Common myeloid progenitor, CD34-positive (primary cell): ENCODE measurements around the gene ATXN1.

Source experiments
- CTCF ChIA-PET: fragments of 350-600 bp; sonication (Branson Sonifier 250); formaldehyde crosslinking; loops from one replicate; lab custom pipeline; 2021; ENCODE audit warnings: antibody characterized with exemption; lab: Charles Lee
- POLR2A ChIA-PET: fragments of 350-600 bp; sonication (Branson Sonifier 250); formaldehyde crosslinking; loops from one replicate; lab custom pipeline; 2021; ENCODE audit warnings: antibody characterized with exemption; lab: Charles Lee
- DNase-seq, 3 donors: peaks; one replicate each; pipeline versions ENCODE4 v3.0.0 to v3.0.0-alpha.2; 2013
- H3K27ac ChIP-seq, 2 experiments: 1 replicate in 1 of 2; 2 replicates in 1 of 2; pipeline ENCODE4 v1.7.0; 2013; ENCODE audit warnings: inconsistent platforms in 2 of 2, low read length in 2 of 2, mild to moderate bottlenecking in 2 of 2, low read depth in 1 of 2, moderate library complexity in 1 of 2; ENCODE audit not compliant: severe bottlenecking in 2 of 2, insufficient read depth in 1 of 2, poor library complexity in 1 of 2
- H3K27me3 ChIP-seq, 5 experiments: replicated peaks in 2 of 5; 1 replicate in 3 of 5; 2 replicates in 2 of 5; pipeline versions ENCODE4 v1.6.1 to v1.7.0; 2013; ENCODE audit warnings: low read length in 4 of 5, mild to moderate bottlenecking in 2 of 5, moderate library complexity in 2 of 5, inconsistent platforms in 1 of 5; ENCODE audit not compliant: insufficient read depth in 5 of 5, control insufficient read depth in 4 of 5
- H3K36me3 ChIP-seq, 4 experiments: 1 replicate in 2 of 4; 2 replicates in 2 of 4; pipeline versions ENCODE4 v1.6.1 to v1.7.0; 2013; ENCODE audit warnings: low read length in 3 of 4, control low read depth in 1 of 4, mild to moderate bottlenecking in 1 of 4; ENCODE audit not compliant: control insufficient read depth in 4 of 4, insufficient read depth in 4 of 4
- H3K4me1 ChIP-seq, 4 experiments: 1 replicate in 3 of 4; 2 replicates in 1 of 4; pipeline versions ENCODE4 v1.6.1 to v1.7.1; 2013; ENCODE audit warnings: low read length in 3 of 4, mild to moderate bottlenecking in 3 of 4, control low read depth in 1 of 4, inconsistent platforms in 1 of 4, moderate library complexity in 1 of 4; ENCODE audit not compliant: control insufficient read depth in 4 of 4, insufficient read depth in 4 of 4; ENCODE audit errors: control extremely low read depth in 1 of 4
- H3K4me3 ChIP-seq, 7 experiments: 1 replicate in 4 of 7; 2 replicates in 3 of 7; pipeline versions ENCODE4 v1.5.1 to v1.7.0; 2013; ENCODE audit warnings: mild to moderate bottlenecking in 7 of 7, low read length in 6 of 7, moderate library complexity in 6 of 7, inconsistent platforms in 2 of 7, low read depth in 2 of 7, control low read depth in 1 of 7; ENCODE audit not compliant: insufficient read depth in 4 of 7, control insufficient read depth in 1 of 7; ENCODE audit errors: extremely low read depth in 1 of 7
- H3K9me3 ChIP-seq, 5 experiments: 1 replicate in 4 of 5; 2 replicates in 1 of 5; pipeline versions ENCODE4 v1.6.1 to v1.7.1; 2013; ENCODE audit warnings: low read length in 4 of 5, mild to moderate bottlenecking in 2 of 5, inconsistent platforms in 1 of 5, low read depth in 1 of 5, moderate library complexity in 1 of 5; ENCODE audit not compliant: control insufficient read depth in 4 of 5, insufficient read depth in 2 of 5; ENCODE audit errors: control extremely low read depth in 1 of 5
- WGBS: methylation state at CpG from one replicate; pipeline ENCODE4 v1.1.5; 2013; ENCODE audit not compliant: insufficient coverage; 5-methylcytosine and 5-hydroxymethylcytosine counted together

Gene ATXN1

GRCh38 chr6:16725145-16725864 is 36.0 kb downstream of the ATXN1 start:
- Histone ChIP-seq H3K36me3 (no peaks in the 10 kb centered on the region), H3K9me3 (no peaks in the 10 kb centered on the region), H3K27me3 (no peaks in the 10 kb centered on the region), H3K27ac (no peak overlapping the region), H3K4me3 (no peak overlapping the region), H3K4me1 (peaks cover 0 to 28% (median 0%) of the 10 kb centered on the region in 4 experiments)
- CTCF ChIA-PET, result interaction anchor here (0.7 to 1.4 kb wide), 6 partner anchors 10 to 215 kb away, joined by 3 to 5 read pairs (median 3); no protein-coding TSS in a partner anchor
- no CpG with 5 or more reads among the region's 7 CpGs for WGBS
- POLR2A ChIA-PET, result interaction anchor here (0.6 to 1.7 kb wide), 2 partner anchors 36 to 48 kb away, joined by 3 to 5 read pairs; partner anchors contain the start of gene ATXN1
- no peak for DNase-seq

DNA sequence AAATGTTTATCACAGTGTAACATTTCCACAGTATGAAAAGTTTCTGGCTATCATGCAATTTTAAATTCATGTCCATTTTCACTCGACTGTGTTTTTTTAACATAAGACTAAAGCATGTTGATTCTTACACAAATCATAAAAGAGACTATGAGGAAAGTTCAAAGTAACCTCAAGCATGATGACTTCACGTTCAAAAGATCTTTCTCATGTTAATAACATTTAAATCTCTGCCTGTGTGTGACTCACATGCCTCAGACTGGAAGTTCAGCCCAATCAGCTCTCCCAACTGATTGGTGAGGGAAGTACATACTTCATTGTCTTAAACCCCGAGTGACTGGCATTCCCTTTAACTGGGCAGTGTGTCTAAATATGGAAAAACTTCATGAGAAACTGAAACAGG is 37.4 kb downstream of the ATXN1 start:
- Histone ChIP-seq H3K4me1 (peaks cover 0 to 38% (median under 1%) of the 10 kb centered on the region in 4 experiments), H3K27me3 (no peaks in the 10 kb centered on the region), H3K4me3 (no peak overlapping the region), H3K9me3 (no peaks in the 10 kb centered on the region), H3K27ac (no peak overlapping the region), H3K36me3 (no peaks in the 10 kb centered on the region)
- CTCF ChIA-PET, result interaction anchor here (1.0 to 1.2 kb wide), 2 partner anchors 9 to 26 kb away, joined by 3 read pairs; no protein-coding TSS in a partner anchor
- POLR2A ChIA-PET, result no interaction called here
- no peak for DNase-seq
- 100% methylated on average over 1 of the region's 3 CpGs for WGBS

DNA sequence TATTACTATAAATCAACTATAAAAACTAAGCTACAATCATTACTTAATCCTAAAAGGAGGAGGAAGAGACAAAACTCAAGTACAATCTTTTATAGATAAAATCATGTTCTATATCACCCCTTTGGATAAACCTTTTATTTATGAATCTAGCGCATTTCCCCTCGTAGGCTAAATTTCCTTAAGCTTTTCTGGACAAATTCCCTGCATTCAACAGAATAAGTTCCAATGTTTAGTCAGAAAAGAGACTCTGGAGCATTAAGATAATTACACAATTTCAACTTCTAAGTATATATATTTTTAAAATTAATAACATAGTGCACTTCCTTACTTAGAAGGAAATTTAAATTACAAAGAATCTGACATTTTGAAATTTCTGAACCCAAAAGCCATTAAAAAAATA is 37.9 kb downstream of the ATXN1 start:
- no peaks in the 10 kb centered on the region for H3K36me3 ChIP-seq
- WGBS, result no CpG with 5 or more reads among the region's 2 CpGs
- no peaks in the 10 kb centered on the region for H3K27me3 ChIP-seq
- no peak for DNase-seq
- H3K27ac ChIP-seq, result no peak overlapping the region
- H3K4me3 ChIP-seq, result no peak overlapping the region
- no peaks in the 10 kb centered on the region for H3K9me3 ChIP-seq
- ChIA-PET POLR2A (no interaction called here), CTCF (interaction anchor here (1.0 to 1.2 kb wide), 2 partner anchors 10 to 27 kb away, joined by 3 read pairs; no protein-coding TSS in a partner anchor)
- peaks cover 0 to 33% (median 2%) of the 10 kb centered on the region in 4 experiments for H3K4me1 ChIP-seq

DNA sequence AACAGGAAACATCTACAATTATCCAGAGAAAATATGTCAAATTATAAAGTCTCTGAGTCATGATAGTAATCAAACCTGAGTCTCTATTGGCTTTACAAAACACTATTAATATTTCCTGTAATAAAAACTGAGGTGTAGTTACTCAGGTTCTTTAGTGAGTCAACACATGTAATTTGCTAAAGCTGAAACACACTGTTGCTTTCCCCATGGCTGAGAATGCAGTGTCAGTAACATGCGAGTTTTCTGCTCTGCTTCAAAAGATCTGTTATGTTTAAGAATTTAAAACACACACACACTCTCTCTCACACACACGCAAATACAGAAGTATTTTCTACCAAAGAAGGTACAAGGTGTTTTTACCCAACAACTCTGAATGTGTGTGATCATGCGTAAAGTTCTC is 38.6 kb downstream of the ATXN1 start:
- H3K4me3 ChIP-seq, result no peak overlapping the region
- DNase-seq, result no peak
- POLR2A ChIA-PET, result no interaction called here
- H3K9me3 ChIP-seq, result no peaks in the 10 kb centered on the region
- no peak overlapping the region for H3K27ac ChIP-seq
- CTCF ChIA-PET, result interaction anchor here (1.2 kb wide), 1 partner anchor 10 kb away, joined by 3 read pairs; no protein-coding TSS in a partner anchor
- no peaks in the 10 kb centered on the region for H3K27me3 ChIP-seq
- no CpG with 5 or more reads among the region's 3 CpGs for WGBS
- H3K4me1 ChIP-seq, result peaks cover 0 to 26% (median 6%) of the 10 kb centered on the region in 4 experiments
- no peaks in the 10 kb centered on the region for H3K36me3 ChIP-seq

DNA sequence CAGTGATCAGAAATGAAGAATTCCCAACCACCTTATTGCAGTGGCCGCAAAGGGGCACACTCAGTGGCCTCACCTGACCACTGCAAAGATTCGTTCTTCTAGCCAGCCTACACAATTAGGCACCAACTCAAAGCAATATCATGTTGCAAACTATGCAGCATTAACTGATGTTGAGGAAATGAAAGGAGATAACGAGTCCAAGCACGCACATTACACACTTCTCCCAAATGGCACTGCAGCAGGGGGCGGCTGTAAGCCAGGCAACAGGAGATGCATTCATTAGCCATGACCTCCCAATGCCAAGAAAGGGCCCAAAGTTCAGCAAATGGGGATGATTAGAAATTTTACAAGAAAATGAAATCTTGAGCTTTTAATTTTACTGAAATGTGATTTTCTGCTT is 39.3 kb downstream of the ATXN1 start:
- no peaks in the 10 kb centered on the region for H3K27me3 ChIP-seq
- ChIA-PET CTCF (interaction anchor here (0.6 to 1.6 kb wide), 2 partner anchors 11 to 25 kb away, joined by 4 read pairs; no protein-coding TSS in a partner anchor), POLR2A (no interaction called here)
- 100% methylated on average over 1 of the region's 5 CpGs for WGBS
- no peak for DNase-seq
- H3K36me3 ChIP-seq, result no peaks in the 10 kb centered on the region
- H3K9me3 ChIP-seq, result no peaks in the 10 kb centered on the region
- H3K27ac ChIP-seq, result no peak overlapping the region
- H3K4me1 ChIP-seq, result peaks cover 0 to 24% (median 6%) of the 10 kb centered on the region in 4 experiments
- H3K4me3 ChIP-seq, result no peak overlapping the region

GRCh38 chr6:16720861-16721260 is 40.4 kb downstream of the ATXN1 start:
- WGBS, result 94% methylated on average over 3 of the region's 4 CpGs
- Histone ChIP-seq H3K4me1 (peaks cover 0 to 17% (median 6%) of the 10 kb centered on the region in 4 experiments), H3K27ac (no peak overlapping the region)

GRCh38 chr6:16719488-16719887 is 41.8 kb downstream of the ATXN1 start:
- CTCF ChIA-PET, result interaction anchor here (1.1 to 2.1 kb wide), 2 partner anchors 14 to 27 kb away, joined by 3 to 8 read pairs; no protein-coding TSS in a partner anchor
- 68% methylated on average over 8 of the region's 8 CpGs for WGBS
- Histone ChIP-seq H3K4me1 (peaks cover 0 to 9% (median 6%) of the 10 kb centered on the region in 4 experiments), H3K36me3 (peaks cover 0 to 3% (median 0%) of the 10 kb centered on the region in 4 experiments), H3K27me3 (no peaks in the 10 kb centered on the region), H3K4me3 (no peak overlapping the region), H3K27ac (no peak overlapping the region), H3K9me3 (no peaks in the 10 kb centered on the region)
- POLR2A ChIA-PET, result no interaction called here
- no peak for DNase-seq

More at GRCh38 chr6:16720861-16721260, 40.4 kb downstream of the ATXN1 start:
- Histone ChIP-seq H3K9me3 (no peaks in the 10 kb centered on the region), H3K4me3 (no peak overlapping the region), H3K36me3 (peaks cover 0 to 3% (median 0%) of the 10 kb centered on the region in 4 experiments), H3K27me3 (no peaks in the 10 kb centered on the region)
- ChIA-PET CTCF (interaction anchor here (1.3 to 2.1 kb wide), 4 partner anchors 13 to 209 kb away, joined by 3 to 8 read pairs (median 4); no protein-coding TSS in a partner anchor), POLR2A (no interaction called here)
- DNase-seq, result no peak
